ENCODE results near the gene NRG2.

NRG2 gene

GRCh38 chr5:139964994-139965565 lies 78.0 kb downstream of the NRG2 start:
- Histone ChIP-seq H3K36me3 (ENCODE audit: insufficient read depth, low read depth, low read length) (no peaks in the 10 kb centered on the region), H3K4me1 (ENCODE audit: insufficient read depth, low read length) (no peaks in the 10 kb centered on the region), H3K4me3 (ENCODE audit: low read length) (no peak overlapping the region), H3K9me3 (ENCODE audit: insufficient read depth, low read depth, low read length) (no peaks in the 10 kb centered on the region), H3K27ac (ENCODE audit: low read length) (no peak overlapping the region), H3K9ac (ENCODE audit: low read depth, low read length) (no peak overlapping the region), H3K27me3 (ENCODE audit: insufficient read depth, low read length) (peaks cover 12% of the 10 kb centered on the region)

DNA sequence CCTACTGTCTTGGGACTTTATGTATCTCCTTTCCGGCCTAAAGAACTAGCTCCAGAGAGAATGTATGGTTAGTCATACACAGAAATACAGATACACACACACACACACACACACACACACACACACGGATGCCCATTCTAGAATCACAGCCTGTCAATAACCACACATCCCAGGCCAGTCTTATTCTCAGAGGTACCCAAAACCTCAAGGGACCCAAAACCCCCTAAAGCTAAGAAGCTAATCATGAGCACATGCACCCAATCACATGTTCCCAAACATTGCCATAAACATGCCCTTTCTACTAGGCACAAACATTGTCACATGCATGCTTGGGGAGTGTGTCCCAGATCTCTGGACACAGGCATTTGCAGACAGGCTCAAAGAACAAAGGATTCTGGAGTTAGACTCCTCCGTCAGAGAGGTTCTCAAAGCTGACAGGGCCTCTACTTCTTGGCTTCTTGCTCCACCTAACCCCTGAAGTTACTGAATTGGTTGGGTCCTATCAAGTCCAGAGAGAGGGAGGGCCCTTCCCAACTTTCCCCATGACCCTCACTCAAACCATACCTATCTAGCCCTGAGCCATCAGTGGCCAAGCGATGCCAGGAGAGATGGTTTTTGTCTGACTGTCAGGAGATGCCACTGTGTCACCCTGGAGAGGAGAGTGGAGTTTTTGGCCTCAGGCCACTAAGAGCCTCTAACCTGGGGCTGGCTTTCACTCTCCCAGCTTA lies 78.7 kb downstream of the NRG2 start:
- Histone ChIP-seq H3K4me1 (ENCODE audit: insufficient read depth, low read length) (no peaks in the 10 kb centered on the region), H3K9me3 (ENCODE audit: insufficient read depth, low read depth, low read length) (no peaks in the 10 kb centered on the region), H3K27ac (ENCODE audit: low read length) (no peak overlapping the region), H3K36me3 (ENCODE audit: insufficient read depth, low read depth, low read length) (no peaks in the 10 kb centered on the region), H3K27me3 (ENCODE audit: insufficient read depth, low read length) (peaks cover 6% of the 10 kb centered on the region), H3K9ac (ENCODE audit: low read depth, low read length) (no peak overlapping the region), H3K4me3 (ENCODE audit: low read length) (no peak overlapping the region)

DNA sequence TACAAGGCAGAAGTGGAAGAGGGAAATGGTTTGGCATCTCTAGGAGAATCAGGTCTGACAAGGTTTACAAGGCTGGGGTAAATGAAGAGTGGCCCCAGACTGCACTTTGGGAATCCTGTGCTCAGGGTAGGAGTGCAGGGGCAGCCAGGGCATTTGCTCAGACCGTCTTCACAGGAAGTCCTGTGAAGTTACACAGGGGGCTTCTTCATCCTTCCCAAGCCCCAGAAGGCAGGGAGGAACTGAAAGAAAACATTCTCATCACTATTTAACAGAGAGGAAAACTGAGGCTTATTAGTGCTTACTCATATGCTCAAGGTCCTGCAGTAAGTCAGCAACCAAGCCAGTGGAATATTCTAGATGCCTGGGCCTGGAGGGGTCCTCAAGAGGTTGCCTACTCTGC lies 80.7 kb downstream of the NRG2 start:
- H3K9ac ChIP-seq (ENCODE audit: low read depth, low read length) = no peak overlapping the region
- no peaks in the 10 kb centered on the region for H3K9me3 ChIP-seq (ENCODE audit: insufficient read depth, low read depth, low read length)
- no peak overlapping the region for H3K27ac ChIP-seq (ENCODE audit: low read length)
- no peak overlapping the region for H3K4me3 ChIP-seq (ENCODE audit: low read length)
- no peaks in the 10 kb centered on the region for H3K36me3 ChIP-seq (ENCODE audit: insufficient read depth, low read depth, low read length)
- no peaks in the 10 kb centered on the region; the same call in 1 of the 2 replicates for H3K27me3 ChIP-seq (ENCODE audit: insufficient read depth, low read length)
- H3K4me1 ChIP-seq (ENCODE audit: insufficient read depth, low read length) = no peaks in the 10 kb centered on the region

DNA sequence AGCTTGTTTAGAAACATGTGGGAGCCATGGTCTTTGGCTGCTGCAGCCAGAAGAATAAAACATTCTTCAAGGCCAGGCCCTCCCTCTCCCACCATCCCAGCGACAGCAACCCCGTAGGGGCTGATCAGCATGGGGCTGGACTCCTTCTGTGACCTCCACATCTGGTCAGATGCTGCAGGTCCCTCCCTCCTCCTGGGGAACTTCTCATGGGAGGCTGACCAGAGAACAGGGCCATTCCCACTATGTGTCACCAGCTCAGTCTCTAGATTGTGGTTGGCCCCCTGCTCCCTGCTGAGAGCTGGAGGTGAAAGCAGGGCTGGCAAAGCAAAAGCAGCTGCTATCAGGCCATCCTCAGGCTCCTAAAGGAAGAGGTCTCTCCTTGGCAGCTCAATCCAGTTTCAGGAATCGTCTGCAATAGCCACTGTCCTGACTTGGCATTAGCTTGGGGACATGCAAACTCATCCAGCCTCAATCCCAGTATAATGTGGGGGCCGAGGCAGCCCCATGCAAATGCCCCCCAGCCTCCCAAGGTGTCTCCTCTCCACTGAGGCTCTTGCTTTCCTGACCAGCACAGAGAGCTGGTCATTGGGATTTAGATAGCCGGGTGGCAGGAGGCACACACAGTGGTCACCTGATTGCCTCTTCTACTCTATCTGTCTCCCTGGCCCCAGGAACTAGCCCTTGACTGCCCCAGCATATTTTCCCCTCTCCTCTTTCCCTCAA lies 81.5 kb downstream of the NRG2 start:
- no peak overlapping the region for H3K4me3 ChIP-seq (ENCODE audit: low read length)
- no peaks in the 10 kb centered on the region; the same call in 1 of the 2 replicates for H3K27me3 ChIP-seq (ENCODE audit: insufficient read depth, low read length)
- no peaks in the 10 kb centered on the region for H3K4me1 ChIP-seq (ENCODE audit: insufficient read depth, low read length)
- H3K9ac ChIP-seq (ENCODE audit: low read depth, low read length) = no peak overlapping the region
- no peaks in the 10 kb centered on the region for H3K9me3 ChIP-seq (ENCODE audit: insufficient read depth, low read depth, low read length)
- no peak overlapping the region for H3K27ac ChIP-seq (ENCODE audit: low read length)
- H3K36me3 ChIP-seq (ENCODE audit: insufficient read depth, low read depth, low read length) = no peaks in the 10 kb centered on the region

GRCh38 chr5:139960723-139961383 lies 82.2 kb downstream of the NRG2 start:
- Histone ChIP-seq H3K4me1 (ENCODE audit: insufficient read depth, low read length) (peaks cover under 1% of the 10 kb centered on the region; the same call in 1 of the 2 replicates), H3K4me3 (ENCODE audit: low read length) (no peak overlapping the region), H3K36me3 (ENCODE audit: insufficient read depth, low read depth, low read length) (no peaks in the 10 kb centered on the region), H3K27ac (ENCODE audit: low read length) (no peak overlapping the region), H3K9me3 (ENCODE audit: insufficient read depth, low read depth, low read length) (no peaks in the 10 kb centered on the region), H3K27me3 (ENCODE audit: insufficient read depth, low read length) (no peaks in the 10 kb centered on the region; the same call in 1 of the 2 replicates), H3K9ac (ENCODE audit: low read depth, low read length) (no peak overlapping the region)

DNA sequence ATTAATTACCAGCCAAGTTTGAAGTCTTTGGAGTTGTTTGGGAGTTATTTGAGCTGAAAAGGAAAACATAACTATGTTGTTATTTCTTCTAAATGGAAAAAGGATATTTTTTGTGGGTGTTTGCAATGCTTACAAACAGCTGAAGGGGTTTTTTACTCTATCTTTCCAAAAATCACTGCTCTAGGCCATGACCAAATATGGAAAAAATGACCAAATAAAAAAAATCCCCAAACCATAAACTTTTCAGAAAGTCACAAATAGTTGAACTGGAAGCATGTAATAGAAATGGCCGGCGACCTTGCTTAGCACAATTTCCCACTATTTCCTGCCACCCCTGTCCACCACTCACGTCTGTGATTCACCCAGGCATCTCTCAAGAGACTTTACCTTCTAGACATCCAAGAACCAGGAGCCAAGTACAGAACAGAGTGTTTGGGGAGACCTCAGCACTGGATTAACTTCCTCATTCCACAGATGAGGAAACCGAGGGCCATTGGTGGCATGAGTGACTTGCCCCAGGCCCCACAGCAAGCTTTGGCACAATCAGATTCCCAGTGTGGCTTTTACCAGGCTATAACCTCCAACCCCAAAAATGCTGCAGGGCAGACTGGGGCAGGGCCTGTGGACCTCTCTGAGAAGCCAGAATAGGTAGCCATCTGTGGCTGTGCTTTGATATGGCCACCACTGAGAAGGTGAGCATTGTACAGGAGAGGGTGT lies 84.5 kb downstream of the NRG2 start:
- H3K27me3 ChIP-seq (ENCODE audit: insufficient read depth, low read length) = no peaks in the 10 kb centered on the region
- H3K9ac ChIP-seq (ENCODE audit: low read depth, low read length) = no peak overlapping the region
- no peak overlapping the region for H3K27ac ChIP-seq (ENCODE audit: low read length)
- H3K36me3 ChIP-seq (ENCODE audit: insufficient read depth, low read depth, low read length) = no peaks in the 10 kb centered on the region
- H3K4me1 ChIP-seq (ENCODE audit: insufficient read depth, low read length) = peaks cover 7% of the 10 kb centered on the region; the same call in 1 of the 2 replicates
- H3K4me3 ChIP-seq (ENCODE audit: low read length) = no peak overlapping the region
- H3K9me3 ChIP-seq (ENCODE audit: insufficient read depth, low read depth, low read length) = no peaks in the 10 kb centered on the region

DNA sequence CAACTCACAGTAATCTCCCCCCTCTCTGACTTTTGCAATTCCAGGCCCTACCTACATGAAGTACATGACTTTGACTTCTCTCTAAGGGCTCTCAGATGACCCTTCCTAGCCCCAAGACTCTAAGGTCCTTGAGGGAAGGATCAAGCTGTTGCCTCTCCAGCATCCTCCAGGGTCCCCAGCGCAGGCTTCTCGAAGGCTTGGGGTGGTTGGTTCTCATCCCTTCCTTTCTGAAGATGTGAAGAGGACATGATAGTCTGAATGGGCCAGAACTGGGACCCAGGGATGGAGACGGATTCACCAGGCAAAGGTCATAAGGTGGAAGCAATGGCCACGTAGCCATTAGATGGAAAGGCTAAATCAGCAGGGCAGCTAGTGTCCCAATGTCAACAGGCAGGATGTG lies 86.8 kb downstream of the NRG2 start:
- H3K36me3 ChIP-seq (ENCODE audit: insufficient read depth, low read depth, low read length) = no peaks in the 10 kb centered on the region
- H3K9me3 ChIP-seq (ENCODE audit: insufficient read depth, low read depth, low read length) = no peaks in the 10 kb centered on the region
- H3K27me3 ChIP-seq (ENCODE audit: insufficient read depth, low read length) = peaks cover 3% of the 10 kb centered on the region; the same call in 1 of the 2 replicates
- H3K4me1 ChIP-seq (ENCODE audit: insufficient read depth, low read length) = peaks cover 7% of the 10 kb centered on the region; the same call in 1 of the 2 replicates
- H3K9ac ChIP-seq (ENCODE audit: low read depth, low read length) = no peak overlapping the region
- H3K4me3 ChIP-seq (ENCODE audit: low read length) = no peak overlapping the region
- H3K27ac ChIP-seq (ENCODE audit: low read length) = no peak overlapping the region

GRCh38 chr5:139955616-139956273 lies 87.4 kb downstream of the NRG2 start:
- peaks cover 5% of the 10 kb centered on the region; the same call in 1 of the 2 replicates for H3K27me3 ChIP-seq (ENCODE audit: insufficient read depth, low read length)
- H3K9me3 ChIP-seq (ENCODE audit: insufficient read depth, low read depth, low read length) = no peaks in the 10 kb centered on the region
- H3K9ac ChIP-seq (ENCODE audit: low read depth, low read length) = no peak overlapping the region
- no peak overlapping the region for H3K27ac ChIP-seq (ENCODE audit: low read length)
- no peak overlapping the region for H3K4me3 ChIP-seq (ENCODE audit: low read length)
- H3K36me3 ChIP-seq (ENCODE audit: insufficient read depth, low read depth, low read length) = no peaks in the 10 kb centered on the region
- H3K4me1 ChIP-seq (ENCODE audit: insufficient read depth, low read length) = peaks cover 7% of the 10 kb centered on the region; the same call in 1 of the 2 replicates

DNA sequence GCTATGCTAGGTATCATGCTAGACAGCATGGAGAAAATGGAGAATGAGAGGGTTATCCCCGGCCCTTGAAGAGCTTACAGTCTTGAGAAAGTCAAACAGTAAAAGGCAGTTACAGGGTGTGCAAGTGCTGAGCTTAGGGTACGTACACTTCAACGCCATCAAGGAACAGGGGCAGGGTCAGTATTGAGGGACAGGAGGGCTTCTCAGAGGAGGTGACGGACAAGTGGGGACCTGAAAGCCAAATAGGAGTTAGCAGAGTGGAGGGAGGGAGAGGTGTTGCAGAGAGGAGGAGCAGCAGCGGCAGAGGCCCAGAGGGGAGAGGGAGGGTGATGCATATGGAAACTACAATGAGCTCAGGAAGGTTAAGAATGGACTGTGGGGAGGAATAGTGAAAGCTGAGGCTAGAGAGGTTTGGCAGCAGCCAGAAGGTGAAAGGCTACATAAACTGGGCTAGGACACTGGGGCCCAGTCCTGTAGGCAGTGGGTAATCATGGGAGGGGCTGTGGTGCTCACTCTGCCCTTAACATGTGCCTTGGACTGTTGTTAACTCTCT lies 88.0 kb downstream of the NRG2 start:
- no peaks in the 10 kb centered on the region for H3K9me3 ChIP-seq (ENCODE audit: insufficient read depth, low read depth, low read length)
- H3K9ac ChIP-seq (ENCODE audit: low read depth, low read length) = no peak overlapping the region
- no peaks in the 10 kb centered on the region for H3K36me3 ChIP-seq (ENCODE audit: insufficient read depth, low read depth, low read length)
- peaks cover 10% of the 10 kb centered on the region; the same call in 1 of the 2 replicates for H3K27me3 ChIP-seq (ENCODE audit: insufficient read depth, low read length)
- H3K27ac ChIP-seq (ENCODE audit: low read length) = no peak overlapping the region
- peaks cover 7% of the 10 kb centered on the region; the same call in 1 of the 2 replicates for H3K4me1 ChIP-seq (ENCODE audit: insufficient read depth, low read length)
- H3K4me3 ChIP-seq (ENCODE audit: low read length) = no peak overlapping the region

DNA sequence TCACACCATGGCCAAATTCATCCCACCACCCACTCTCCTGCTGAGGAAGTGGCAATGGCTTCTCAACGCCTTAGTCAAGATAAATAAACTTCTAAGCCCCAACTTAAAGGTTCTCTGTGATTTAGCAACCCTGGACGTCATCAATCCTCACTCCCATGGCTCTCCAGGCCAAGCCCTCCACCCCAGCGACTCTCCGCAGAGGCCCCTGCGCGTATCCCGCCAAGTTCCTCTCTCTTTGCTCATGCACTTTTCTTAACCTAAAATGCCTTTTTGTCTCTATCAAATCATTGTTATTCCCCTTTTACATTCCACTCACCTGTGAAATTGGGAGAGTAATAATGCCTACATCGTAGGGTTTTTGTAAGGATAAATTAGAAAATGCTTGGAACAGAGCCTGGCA lies 88.6 kb downstream of the NRG2 start:
- Histone ChIP-seq H3K36me3 (ENCODE audit: insufficient read depth, low read depth, low read length) (no peaks in the 10 kb centered on the region), H3K9ac (ENCODE audit: low read depth, low read length) (no peak overlapping the region), H3K27me3 (ENCODE audit: insufficient read depth, low read length) (peaks cover 10% of the 10 kb centered on the region; the same call in 1 of the 2 replicates), H3K9me3 (ENCODE audit: insufficient read depth, low read depth, low read length) (no peaks in the 10 kb centered on the region), H3K4me3 (ENCODE audit: low read length) (no peak overlapping the region), H3K27ac (ENCODE audit: low read length) (no peak overlapping the region), H3K4me1 (ENCODE audit: insufficient read depth, low read length) (peaks cover 10% of the 10 kb centered on the region; the same call in 1 of the 2 replicates)
